Fibroblast of skin of left biceps (primary cell): ENCODE measurements around the gene PEX3.

Experiments used
- DNase-seq, 2 experiments: peaks; one replicate each; pipeline ENCODE4 v3.0.0-alpha.2; 2013; ENCODE audit warnings: low read depth in 2 of 2

PEX3 gene, protein sequence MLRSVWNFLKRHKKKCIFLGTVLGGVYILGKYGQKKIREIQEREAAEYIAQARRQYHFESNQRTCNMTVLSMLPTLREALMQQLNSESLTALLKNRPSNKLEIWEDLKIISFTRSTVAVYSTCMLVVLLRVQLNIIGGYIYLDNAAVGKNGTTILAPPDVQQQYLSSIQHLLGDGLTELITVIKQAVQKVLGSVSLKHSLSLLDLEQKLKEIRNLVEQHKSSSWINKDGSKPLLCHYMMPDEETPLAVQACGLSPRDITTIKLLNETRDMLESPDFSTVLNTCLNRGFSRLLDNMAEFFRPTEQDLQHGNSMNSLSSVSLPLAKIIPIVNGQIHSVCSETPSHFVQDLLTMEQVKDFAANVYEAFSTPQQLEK

DNA sequence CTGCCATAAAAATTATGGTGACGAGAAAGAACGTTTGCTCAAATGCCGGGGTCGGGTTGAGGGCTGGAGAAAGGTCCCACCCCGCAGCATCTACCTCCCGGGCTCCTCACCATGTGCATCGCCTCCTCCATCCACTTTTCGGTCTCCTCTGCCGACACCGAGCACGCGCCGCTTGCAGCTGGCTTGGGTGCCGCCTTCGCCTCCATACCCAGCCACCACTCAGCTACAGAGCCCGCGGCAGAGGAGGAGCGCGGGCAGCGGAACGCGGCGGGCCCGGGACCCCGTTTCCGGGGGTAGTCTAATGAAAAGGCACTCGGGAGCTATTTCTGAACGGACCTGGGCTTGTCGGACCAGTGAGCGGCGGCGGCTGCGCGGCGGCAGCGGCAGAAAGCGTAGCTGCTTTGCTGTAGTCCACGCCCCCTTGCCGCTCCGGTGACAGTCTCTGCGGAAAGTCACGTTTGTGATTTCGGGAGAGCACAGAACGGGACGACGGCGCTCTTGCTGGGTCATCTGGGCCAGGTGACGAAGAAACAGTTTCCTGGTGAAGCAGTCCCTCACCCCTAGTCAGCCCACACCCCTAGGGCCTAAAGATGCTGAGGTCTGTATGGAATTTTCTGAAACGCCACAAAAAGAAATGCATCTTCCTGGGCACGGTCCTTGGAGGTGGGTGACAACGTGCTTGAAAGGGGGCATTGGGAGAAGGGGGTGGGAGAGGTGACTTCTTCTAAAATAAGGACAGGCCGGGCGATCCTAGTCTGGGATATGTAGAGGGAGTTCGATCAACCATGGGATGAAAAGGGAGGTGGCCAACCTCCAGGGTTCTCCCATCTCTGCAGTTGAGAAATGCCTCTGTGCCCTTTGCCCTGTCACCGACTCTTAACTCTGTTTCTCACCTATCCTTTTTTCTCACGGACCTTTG lies at the start of gene PEX3, which contains the start of gene ADAT2:
Gene PEX3, plus strand, starts transcription at position 353 of the 919 bp plus-strand sequence. Its CDS starts 238 bp downstream, at position 591.
Gene ADAT2, minus strand, starts transcription at position 243 of the 919 bp plus-strand sequence. Its CDS starts 37 bp downstream, at position 206.
- DNase-seq, result peak; percentile 80 to 85

DNA sequence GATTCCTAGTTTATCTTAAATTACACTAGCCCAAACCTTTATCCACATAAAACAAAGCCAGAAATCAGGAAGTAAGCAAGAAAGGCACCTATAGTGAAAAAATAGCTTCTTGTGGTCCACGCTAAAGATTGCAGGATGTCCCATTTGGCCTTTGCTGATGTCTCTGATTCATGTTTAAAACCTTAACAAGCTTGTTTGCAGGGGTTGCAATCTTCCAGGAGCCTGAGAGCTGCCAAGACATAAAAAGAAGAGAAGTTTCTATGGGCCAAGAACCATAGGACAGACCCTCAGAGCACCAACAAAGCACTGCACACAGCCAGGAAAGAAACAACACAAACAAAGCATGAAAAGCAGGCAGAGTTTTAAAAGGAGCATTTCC lies 49.5 kb upstream of the PEX3 start:
- no peak for DNase-seq

DNA sequence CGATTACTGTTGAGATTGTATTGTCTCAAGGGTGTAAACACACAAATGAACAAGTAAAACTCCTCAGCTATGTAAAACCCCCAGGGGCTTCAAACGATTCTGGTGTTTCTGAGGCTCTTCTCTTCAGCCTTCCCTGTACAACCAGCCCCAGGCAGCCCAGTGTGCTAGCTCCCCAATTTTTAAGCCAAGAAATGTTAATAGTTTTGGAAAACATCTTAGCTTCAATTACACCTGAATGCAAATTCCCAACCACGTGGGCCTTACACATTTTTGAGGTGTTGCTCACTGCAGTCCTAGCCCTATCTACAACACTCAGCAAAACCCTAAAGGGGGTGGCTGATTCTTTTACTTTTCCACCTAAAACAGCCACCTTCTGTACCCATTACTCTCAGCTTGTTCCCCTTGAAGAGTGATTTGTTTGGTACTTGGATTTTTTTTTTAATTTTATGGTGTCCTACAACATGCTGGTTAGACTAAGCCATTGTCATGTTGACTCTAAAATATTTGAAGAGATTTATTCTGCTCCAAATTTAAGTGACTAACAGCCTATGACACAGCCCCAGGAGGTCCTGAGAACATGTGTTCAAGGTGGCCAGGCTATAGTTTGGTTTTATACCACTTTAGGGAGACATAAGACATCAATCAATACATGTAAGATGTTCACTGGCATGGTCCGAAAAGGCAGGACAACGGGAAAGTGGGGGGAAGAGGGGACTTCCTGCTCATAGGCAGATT lies 48.8 kb upstream of the PEX3 start:
- no peak for DNase-seq

DNA sequence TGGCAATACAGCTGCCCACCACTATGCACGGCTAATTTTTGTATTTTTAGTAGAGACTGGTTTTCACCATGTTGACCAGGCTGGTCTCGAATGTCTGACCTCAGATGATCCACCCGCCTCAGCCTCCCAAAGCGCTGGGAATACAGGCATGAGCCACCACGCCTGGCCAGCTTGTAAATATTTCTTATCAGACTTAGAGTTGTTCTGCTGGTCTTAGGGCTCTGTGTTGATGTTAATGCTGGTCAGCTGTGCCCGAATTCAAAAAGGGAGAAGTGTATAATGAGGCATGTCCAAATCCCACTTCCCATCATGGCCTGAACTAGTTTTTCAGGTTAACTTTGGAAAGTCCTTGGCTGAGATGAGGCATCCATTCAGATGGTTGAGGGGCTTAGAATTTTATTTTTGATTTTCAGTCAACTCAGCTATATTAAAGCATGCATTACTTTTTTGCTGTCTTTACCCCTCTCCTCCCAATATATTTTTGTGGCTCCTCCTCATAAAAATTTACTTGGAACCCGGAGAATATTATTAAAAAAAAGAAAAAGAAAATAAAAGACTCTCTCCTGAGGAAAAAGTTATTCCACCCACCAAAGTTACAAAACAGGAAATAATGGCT lies 47.8 kb upstream of the PEX3 start:
- no peak for DNase-seq

DNA sequence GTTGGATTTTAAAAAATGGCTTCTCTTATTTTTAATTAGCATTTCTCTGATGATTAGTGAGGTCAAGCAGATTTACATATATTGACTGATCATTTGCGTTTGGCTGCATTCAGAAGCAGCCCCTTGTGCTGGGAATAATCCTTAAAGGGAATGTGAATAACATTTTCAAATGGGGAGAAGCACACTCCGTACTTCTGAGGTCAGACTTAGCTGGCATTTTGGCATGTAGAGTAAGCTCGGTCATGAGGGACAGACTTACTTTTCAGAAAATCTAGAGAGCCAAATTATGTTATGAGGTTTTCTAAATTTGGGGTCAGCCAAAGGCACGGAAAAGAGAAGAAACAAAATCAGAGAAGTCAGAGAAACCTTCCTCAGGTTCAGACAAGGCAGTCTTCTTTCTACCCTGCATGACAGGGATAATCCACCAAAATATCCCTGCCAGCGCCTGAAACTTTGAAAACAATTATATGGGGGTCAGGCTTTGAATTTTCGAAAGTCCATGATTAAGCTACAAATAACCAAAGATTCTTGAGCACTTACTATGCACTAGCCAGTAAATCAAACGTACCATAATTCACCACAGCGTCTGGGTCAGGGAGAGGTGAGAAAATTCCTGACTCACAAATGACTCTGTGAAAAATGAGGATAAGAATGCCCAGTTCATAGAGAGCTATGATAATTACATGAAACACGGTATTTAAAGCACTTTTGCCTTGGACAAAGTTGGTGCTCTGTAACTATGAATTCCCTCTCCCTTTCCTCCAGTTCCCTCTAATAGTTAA lies 45.0 kb upstream of the PEX3 start:
- peak in 1 of 2 experiments; percentile 36 for DNase-seq

DNA sequence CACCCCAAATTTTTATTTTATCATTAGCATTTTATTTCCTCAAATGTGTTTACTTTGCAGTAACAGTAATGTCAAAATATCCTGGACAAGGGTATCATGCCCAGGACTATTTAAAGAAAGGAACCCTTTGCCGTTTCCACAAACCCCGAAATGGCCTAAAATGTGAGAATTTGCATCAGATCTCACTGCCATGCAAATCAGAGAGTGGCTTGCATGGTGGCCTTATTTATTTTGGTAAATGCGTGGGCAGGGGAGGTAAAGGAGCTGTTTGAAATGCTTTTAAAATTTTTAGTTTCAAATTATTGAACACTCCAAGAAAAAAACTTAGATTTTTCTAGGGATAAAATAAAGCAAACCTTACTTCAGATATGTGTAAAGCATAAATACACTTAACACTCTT lies 43.9 kb upstream of the PEX3 start:
- DNase-seq, result no peak

DNA sequence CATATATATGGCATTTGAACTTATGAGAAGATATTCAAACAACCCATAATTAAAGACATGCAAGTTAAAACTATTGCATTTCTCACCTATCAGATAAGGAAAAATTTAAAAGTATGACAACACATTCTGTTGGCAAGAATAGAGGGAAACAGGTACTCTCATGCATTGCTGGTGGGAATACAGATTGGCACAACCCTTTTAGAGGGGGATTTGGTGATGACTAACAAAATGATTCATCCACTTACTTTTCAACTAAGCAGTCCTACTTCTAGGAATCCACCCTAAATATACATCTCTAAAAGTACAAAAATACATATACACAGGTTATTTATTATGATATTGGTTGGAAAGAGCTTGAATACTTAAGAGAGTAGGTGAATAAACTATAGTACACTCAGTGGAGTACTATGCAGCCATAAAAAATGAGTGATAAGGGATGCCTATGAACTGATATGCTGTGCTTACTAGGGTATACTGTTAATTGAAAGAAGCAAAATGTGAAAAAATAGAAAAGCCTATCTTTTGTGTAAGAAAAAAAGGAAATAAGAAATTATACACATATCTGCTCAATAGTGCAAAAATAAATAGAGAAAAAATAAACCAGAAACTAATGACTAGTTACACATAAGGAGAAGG lies 42.3 kb upstream of the PEX3 start:
- no peak for DNase-seq

DNA sequence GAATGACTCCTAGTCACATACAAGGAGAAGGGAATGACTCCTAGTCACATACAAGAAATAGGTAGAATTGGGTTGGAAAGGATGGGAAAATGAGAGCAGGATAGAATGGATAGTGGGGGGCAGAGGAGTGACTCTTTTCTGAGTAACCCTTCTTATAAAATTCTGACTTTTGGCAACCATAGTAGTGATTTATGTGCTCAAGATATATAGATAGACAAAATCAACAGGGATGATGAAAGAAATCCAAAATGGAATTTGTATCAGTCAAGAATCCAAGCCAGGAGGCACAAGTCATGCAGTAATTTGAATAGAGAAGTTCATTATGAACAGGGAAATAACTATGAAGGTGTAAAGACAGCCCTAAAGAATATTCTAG lies 41.8 kb upstream of the PEX3 start:
- no peak for DNase-seq

DNA sequence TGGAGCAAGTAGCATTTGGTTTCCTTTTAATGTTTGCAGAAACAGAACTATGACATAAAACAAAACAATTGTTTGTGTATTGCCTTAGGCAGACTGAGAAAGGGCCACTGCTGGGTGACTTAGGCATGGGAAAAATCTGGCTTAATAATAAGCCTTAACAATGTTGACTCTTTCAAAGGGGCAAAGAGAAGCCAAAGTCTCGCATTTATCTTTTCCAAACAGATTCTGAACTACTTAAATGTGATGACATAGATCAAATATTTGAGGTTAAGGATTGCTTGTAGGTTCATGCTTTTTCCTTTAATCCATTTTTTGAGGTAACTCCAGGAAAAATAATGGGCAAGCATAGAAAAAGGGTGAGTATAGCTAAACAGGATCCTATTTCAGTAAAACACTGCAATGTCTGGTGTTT lies 39.7 kb upstream of the PEX3 start:
- DNase-seq, result peak in 1 of 2 experiments; percentile 27

DNA sequence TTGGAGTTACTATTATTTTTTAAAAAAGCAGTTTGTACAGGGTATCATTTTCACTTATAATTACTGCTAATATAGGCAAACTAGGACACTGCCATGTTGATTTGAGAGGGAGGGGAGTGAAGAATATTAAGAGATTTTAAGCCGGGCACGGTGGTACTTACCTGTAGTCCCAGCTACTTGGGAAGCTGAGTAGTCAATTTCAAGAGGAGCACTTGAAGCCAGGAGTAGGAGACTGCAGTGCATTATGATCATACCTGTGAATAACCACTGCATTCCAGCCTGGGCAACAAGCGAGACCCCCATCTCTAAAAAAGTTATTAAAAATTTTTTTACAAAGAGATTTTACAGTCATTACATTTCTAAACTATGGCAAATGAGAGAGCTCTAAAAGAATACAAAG lies 35.8 kb upstream of the PEX3 start:
- no peak for DNase-seq

DNA sequence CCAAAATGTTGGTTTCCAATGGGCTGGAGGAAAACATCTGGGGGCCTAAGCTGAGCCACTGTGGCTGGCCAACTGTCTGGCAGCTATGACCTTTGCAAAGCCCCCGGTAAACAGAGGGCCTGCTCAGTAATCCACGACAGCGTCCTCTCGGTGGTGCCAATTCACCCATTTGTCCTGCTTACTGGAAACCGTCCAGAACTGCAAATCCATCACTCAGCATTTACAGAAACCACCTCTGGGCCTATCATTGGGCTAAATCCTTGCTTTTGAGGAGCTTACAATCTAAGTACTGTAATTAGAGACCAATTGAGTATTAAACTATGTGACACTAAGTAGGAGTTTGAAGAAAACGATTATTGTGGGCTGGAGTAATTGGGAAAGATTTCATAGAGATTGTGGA lies 31.1 kb upstream of the PEX3 start:
- DNase-seq, result no peak

DNA sequence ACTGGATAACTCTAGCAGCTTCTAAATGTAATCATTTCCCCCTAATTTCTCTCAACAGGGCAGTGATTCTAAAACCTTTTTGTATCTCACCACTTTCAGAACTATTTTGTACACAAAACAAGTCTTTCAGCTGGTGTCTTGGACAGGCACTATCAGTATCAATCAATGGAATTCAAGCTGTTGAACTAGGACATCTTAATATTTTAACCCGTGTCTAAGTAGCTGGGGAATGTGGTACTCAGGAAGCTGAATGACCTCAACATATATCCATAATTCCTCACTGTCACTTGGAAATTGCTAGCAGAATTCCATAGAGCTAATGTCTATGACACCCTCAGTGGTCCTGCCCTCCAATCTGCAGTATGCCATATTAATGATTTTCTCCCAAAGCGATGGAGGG lies 24.6 kb upstream of the PEX3 start:
- no peak for DNase-seq

DNA sequence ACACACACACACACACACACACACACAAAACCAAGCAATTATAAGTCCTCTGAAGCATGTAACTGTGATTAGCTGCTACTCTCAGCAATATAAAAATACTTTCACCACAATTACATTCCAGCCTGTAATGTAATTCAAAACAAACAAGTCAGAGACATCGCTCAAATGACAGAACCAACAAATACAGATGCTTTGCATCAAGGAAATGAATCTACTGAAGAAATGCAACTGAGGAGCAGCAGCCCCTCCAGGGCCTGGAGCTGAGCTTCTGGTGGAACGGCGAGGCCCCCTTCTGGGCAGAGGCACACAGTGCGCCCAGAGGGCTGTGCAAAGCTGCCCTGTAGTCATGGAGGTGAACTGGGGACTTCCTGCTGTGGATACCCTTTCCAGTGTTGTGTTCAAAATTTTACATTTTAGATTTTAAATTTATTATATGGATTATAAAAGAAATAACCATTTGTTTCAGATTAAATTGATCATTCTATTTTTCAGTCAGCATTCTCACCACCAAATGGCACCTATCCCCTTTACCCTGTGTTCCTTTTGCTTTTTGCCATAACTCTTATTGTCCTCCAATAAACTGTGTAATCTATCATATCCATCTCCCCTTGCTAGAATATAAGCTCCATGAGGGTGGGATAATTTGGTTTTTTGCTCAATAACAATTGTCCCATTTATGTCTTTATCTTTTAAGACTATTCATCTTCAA lies 23.3 kb upstream of the PEX3 start:
- DNase-seq, result peak; percentile 83

DNA sequence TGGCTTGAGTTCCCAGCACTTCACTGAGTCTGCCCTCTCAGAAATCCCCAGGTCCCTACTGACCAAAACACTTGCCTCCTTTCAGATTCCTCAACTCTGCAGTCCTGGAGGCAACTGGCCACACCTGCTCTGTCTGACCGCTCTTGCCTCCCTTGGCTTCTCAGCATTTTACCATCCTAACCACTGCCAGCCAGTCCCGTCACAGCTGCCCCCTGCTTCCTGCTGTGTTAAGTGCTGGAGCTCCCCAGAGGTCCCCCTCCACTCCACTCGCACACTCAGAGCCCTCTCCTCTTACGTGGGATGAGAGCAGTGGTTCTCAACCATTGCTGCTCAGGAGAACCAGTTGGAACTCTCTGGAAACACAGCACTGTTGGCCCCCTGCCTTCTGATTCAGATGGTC lies 20.6 kb upstream of the PEX3 start:
- no peak for DNase-seq

DNA sequence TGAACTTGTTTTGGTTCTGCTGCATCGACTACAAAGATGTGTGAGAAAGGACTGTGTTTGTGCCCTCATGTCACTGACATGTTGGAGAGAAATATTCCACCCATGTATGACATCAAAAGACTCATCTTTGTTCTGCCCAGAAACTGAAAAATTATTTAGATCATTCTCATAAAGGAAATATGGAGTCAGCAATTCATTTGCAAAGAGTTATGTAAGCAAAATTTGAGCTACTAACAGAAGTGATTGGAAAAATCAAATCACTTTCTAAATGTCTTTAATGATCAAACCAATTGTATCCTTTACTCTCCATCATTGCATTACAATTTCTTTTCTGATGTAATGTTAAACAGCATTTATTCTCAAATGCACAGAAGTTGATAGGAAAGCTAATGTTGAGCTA lies 19.4 kb upstream of the PEX3 start:
- DNase-seq, result no peak

DNA sequence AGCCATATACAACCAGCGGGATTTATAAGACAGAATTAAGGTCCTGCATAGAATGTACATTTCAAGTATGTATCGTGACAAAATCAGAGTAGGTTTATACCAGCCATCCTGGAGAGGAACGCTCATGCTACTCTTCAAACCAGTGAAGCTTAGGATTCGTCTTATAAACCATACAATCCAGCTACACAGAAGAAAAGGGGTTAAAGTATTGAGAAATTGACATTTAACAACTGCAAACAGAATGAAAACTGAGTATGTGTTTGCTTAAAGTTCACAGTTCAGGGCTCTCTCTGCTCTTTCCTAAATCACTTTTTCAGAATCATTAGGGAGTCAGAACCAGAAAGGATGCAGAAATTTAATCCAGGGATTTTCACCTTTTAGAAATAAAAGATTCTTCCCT lies 18.0 kb upstream of the PEX3 start:
- DNase-seq, result no peak

DNA sequence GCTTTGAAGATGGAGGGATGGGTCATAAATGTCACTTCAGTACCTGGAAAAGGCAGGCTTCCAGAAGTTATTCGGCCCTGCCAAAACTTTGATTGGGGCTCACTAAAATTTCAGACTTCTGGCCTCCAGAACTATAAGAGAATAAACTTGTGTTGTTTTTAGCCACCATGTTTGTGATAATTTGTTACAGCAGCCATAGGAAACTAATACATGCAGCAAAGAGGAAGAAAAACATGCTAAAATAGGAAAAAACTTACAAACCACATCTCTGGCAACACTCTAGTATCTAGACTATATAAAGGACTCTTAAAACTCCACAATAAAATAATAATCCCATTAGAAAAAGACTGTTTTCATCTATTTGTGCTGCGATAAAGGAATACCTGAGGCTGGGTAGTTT lies 9.6 kb upstream of the PEX3 start:
- no peak for DNase-seq

DNA sequence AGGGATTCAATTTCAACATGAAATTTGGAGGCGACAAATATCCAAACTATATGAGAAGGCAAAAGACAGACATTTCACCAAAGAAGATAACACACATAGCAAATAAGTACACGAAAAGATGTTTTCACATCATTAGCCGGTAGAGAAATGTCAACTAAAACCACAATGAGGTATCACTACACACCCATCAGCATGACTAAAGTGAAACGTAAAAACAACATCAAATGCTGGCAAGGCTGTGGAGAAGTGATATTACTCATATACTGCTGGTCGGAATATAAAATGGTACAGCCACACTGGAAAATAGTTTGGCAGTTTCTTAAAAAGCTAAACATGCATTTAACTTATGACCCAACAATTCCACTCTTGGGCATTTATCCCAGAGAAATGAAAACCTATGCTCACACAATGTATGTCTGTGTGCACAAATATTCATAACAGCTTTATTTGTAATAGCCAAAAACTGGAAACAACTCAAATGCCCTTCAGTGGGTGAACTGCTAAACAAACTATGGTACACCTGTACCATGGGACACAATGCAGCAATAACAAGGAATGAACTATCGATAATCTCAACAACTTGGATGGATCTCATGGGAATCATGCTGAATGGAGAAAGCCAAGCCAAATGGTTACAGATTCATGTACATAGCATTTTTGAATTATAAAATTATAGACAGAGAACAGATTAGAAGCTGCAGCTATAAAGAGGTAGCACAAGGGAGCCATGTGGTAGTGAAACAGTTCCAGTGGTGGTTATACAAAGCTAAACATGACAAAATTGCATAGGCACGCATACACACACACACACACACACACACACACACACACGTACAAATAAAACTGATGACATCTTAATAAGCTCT lies 8.7 kb upstream of the PEX3 start:
- DNase-seq, result no peak

DNA sequence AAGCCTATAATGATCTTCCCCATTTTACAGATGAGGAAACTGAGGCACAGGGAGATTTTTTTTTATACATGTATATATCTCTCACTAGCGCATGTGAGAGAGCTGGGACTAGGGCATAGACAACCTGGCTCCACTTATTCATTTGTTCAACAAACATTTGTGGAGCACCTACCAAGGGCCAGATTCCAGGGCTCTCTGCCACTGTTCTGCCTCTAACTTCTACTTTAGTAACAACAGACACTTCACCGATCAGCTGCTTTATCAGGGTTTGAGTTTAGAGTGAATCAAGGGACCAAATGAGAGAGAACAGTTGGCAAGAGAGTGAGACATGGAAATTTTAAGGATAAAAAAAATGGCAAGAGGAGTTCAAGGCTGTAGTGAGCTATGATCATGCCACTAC lies 7.5 kb upstream of the PEX3 start:
- DNase-seq, result no peak
